Stimulated activated naive CD4-positive, alpha-beta T cell (primary cell): Measurements from ENCODE around the gene PI4K2A.
A peak's percentile ranks its signal among the peaks of the same experiment; 100 is the strongest.

ENCODE experiments used
- DNase-seq, 6 experiments: peaks; one replicate each; lab custom pipeline; 2025; lab: John Stamatoyannopoulos, UW

The PI4K2A gene

GRCh38 chr10:97640174-97640867 is at the start of gene PI4K2A:
TSS of gene PI4K2A (plus strand) at chr10:97640671. CDS start at chr10:97640743, 72 bp downstream.
- peak; percentile 95 to 99 (median 98) for DNase-seq

GRCh38 chr10:97590748-97591495 is 49.5 kb upstream of the PI4K2A start:
- no peak for DNase-seq

GRCh38 chr10:97593421-97593820 is 47.0 kb upstream of the PI4K2A start:
- no peak for DNase-seq

GRCh38 chr10:97596101-97597082 is 44.1 kb upstream of the PI4K2A start:
- no peak for DNase-seq

GRCh38 chr10:97597778-97598177 is 42.7 kb upstream of the PI4K2A start:
- no peak for DNase-seq

GRCh38 chr10:97598407-97599271 is 41.8 kb upstream of the PI4K2A start:
- no peak for DNase-seq

GRCh38 chr10:97599272-97599619 is 41.2 kb upstream of the PI4K2A start:
- DNase-seq: no peak

- no peak for DNase-seq
Measured at GRCh38 chr10:97600616-97601015, 39.9 kb upstream of the PI4K2A start.

- no peak for DNase-seq
Measured at GRCh38 chr10:97601268-97602215, 38.9 kb upstream of the PI4K2A start.

GRCh38 chr10:97607095-97607636 is 33.3 kb upstream of the PI4K2A start:
- DNase-seq: no peak

GRCh38 chr10:97608991-97609561 is 31.4 kb upstream of the PI4K2A start:
- no peak for DNase-seq

- DNase-seq: no peak
Measured at GRCh38 chr10:97611473-97611872, 29.0 kb upstream of the PI4K2A start.

- DNase-seq: no peak
Measured at GRCh38 chr10:97612386-97612785, 28.1 kb upstream of the PI4K2A start.

- DNase-seq: no peak
Measured at GRCh38 chr10:97618285-97618684, 22.2 kb upstream of the PI4K2A start.

GRCh38 chr10:97618733-97619132 is 21.7 kb upstream of the PI4K2A start:
- no peak for DNase-seq

GRCh38 chr10:97623277-97623676 is 17.2 kb upstream of the PI4K2A start:
- DNase-seq: no peak

- no peak for DNase-seq
Measured at GRCh38 chr10:97627731-97628130, 12.7 kb upstream of the PI4K2A start.

- no peak for DNase-seq
Measured at GRCh38 chr10:97628228-97628627, 12.2 kb upstream of the PI4K2A start.

GRCh38 chr10:97629289-97629688 is 11.2 kb upstream of the PI4K2A start:
- no peak for DNase-seq

- no peak for DNase-seq
Measured at GRCh38 chr10:97631098-97631497, 9.4 kb upstream of the PI4K2A start.
